GM23338 (cell line): Measurements from ENCODE around the gene MYOM1. TPM values are rescaled to one million over a fixed set of nuclear protein-coding genes. Genes with fewer than 3 reads are reported as not detected.

ENCODE experiments used
- ATAC-seq: fragments of 200-7000 bp; cut with Tn5 transposase; 3 replicates; pipeline ENCODE4 v1.9.1; 2020
- DNase-seq: peaks from one replicate; pipeline ENCODE4 v3.0.0-alpha.2; 2015; ENCODE audit warnings: low spot score
- H2AFZ ChIP-seq: fragments of 200-600 bp; sonication (generic); 2 replicates; pipeline ENCODE4 v1.8.0; 2016; ENCODE audit warnings: antibody characterized with exemption, mild to moderate bottlenecking, moderate library complexity
- H3F3A ChIP-seq: fragments of 200-600 bp; sonication (generic); replicated peaks from 2 replicates; pipeline ENCODE4 v1.8.0; 2017; ENCODE audit warnings: antibody characterized with exemption, mixed run types, low read depth
- H3K27ac ChIP-seq: fragments of 200-600 bp; sonication (generic); 2 replicates; pipeline ENCODE4 v1.6.1; 2016; ENCODE audit warnings: low read depth
- H3K27me3 ChIP-seq: fragments of 200-600 bp; sonication (generic); 2 replicates; pipeline ENCODE4 v1.8.0; 2016; ENCODE audit warnings: mild to moderate bottlenecking, mixed run types, moderate library complexity; ENCODE audit not compliant: insufficient read depth
- H3K36me3 ChIP-seq: fragments of 200-600 bp; sonication (generic); 2 replicates; pipeline ENCODE4 v1.8.0; 2016; ENCODE audit warnings: mild to moderate bottlenecking; ENCODE audit not compliant: insufficient read depth
- H3K4me1 ChIP-seq: fragments of 200-600 bp; sonication (generic); 2 replicates; pipeline ENCODE4 v1.8.0; 2016; ENCODE audit warnings: mild to moderate bottlenecking, moderate library complexity; ENCODE audit not compliant: insufficient read depth
- H3K4me2 ChIP-seq: fragments of 200-600 bp; sonication (generic); 2 replicates; pipeline ENCODE4 v1.7.1; 2017; ENCODE audit warnings: mixed run types
- H3K4me3 ChIP-seq: fragments of 200-600 bp; sonication (generic); 2 replicates; pipeline ENCODE4 v1.6.1; 2016; ENCODE audit warnings: mixed run types
- H3K79me2 ChIP-seq: fragments of 200-600 bp; sonication (generic); replicated peaks from 2 replicates; pipeline ENCODE4 v1.8.0; 2017; ENCODE audit warnings: mild to moderate bottlenecking; ENCODE audit not compliant: insufficient read depth
- H3K9me2 ChIP-seq: fragments of 200-600 bp; sonication (generic); 2 replicates; pipeline ENCODE4 v1.8.0; 2017; ENCODE audit not compliant: insufficient read depth
- H4K20me1 ChIP-seq: fragments of 200-600 bp; sonication (generic); replicated peaks from 2 replicates; pipeline ENCODE4 v1.8.0; 2017; ENCODE audit warnings: mild to moderate bottlenecking; ENCODE audit not compliant: insufficient read depth
- H3K27ac Mint-ChIP-seq: 2 replicates; pipeline ENCODE4 v1.8.0; 2020; ENCODE audit warnings: inconsistent platforms, mild to moderate bottlenecking, moderate library complexity, mixed read lengths
- H3K27me3 Mint-ChIP-seq: 3 replicates; pipeline ENCODE4 v1.8.0; 2022; ENCODE audit warnings: low read depth, mild to moderate bottlenecking, moderate library complexity, mixed read lengths, inconsistent platforms; ENCODE audit not compliant: insufficient read depth, poor library complexity
- H3K36me3 Mint-ChIP-seq: 3 replicates; pipeline ENCODE4 v1.8.0; 2021; ENCODE audit warnings: low read depth, mild to moderate bottlenecking, inconsistent platforms, moderate library complexity, mixed read lengths
- H3K4me1 Mint-ChIP-seq: 3 replicates; pipeline ENCODE4 v1.8.0; 2020; ENCODE audit warnings: mild to moderate bottlenecking, inconsistent platforms, mixed read lengths
- H3K4me3 Mint-ChIP-seq: 3 replicates; pipeline ENCODE4 v1.8.0; 2021; ENCODE audit warnings: moderate library complexity, mild to moderate bottlenecking, inconsistent platforms, mixed read lengths
- H3K9me3 Mint-ChIP-seq: 3 replicates; pipeline ENCODE4 v1.8.0; 2020; ENCODE audit warnings: moderate library complexity, mild to moderate bottlenecking, inconsistent platforms, mixed read lengths
- CREB1 ChIP-seq: fragments of 250-450 bp; sonication (Bioruptor Pico); IDR thresholded peaks from 2 replicates; pipeline ENCODE4 v1.5.0; 2020; ENCODE audit warnings: low read depth, mild to moderate bottlenecking, moderate library complexity
- CTCF ChIP-seq, 2 experiments: fragments of 200-600 bp in 1 of 2; sonication (generic) in 1 of 2; conservative IDR thresholded peaks; 2 replicates each; pipeline versions ENCODE4 v1.5.1 to v1.6.1; 2016 to 2017; ENCODE audit warnings: antibody characterized with exemption in 2 of 2, low read depth in 2 of 2, mild to moderate bottlenecking in 2 of 2, moderate library complexity in 1 of 2
- ETS1 ChIP-seq: IDR thresholded peaks from 2 replicates; pipeline ENCODE4 v1.6.1; 2016; ENCODE audit warnings: antibody characterized with exemption
- EZH2 ChIP-seq: fragments of 200-600 bp; sonication (generic); IDR thresholded peaks from one replicate; pipeline ENCODE4 v1.8.0; 2017; ENCODE audit warnings: antibody characterized with exemption, mild to moderate bottlenecking, low read depth; ENCODE audit not compliant: unreplicated experiment
- EZH2phosphoT487 ChIP-seq: fragments of 200-600 bp; sonication (generic); IDR thresholded peaks from one replicate; pipeline ENCODE4 v1.8.1; 2018; ENCODE audit warnings: antibody characterized with exemption; ENCODE audit not compliant: unreplicated experiment
- JUNB ChIP-seq: IDR thresholded peaks from one replicate; pipeline ENCODE4 v1.6.1; 2016; ENCODE audit warnings: antibody characterized with exemption; ENCODE audit not compliant: unreplicated experiment
- NANOG ChIP-seq: IDR thresholded peaks from 2 replicates; pipeline ENCODE4 v1.6.1; 2016; ENCODE audit warnings: antibody characterized with exemption, borderline replicate concordance
- POLR2AphosphoS5 ChIP-seq: IDR thresholded peaks from 2 replicates; pipeline ENCODE4 v1.6.1; 2016; ENCODE audit warnings: antibody characterized with exemption, low read depth
- REST ChIP-seq: IDR thresholded peaks from one replicate; pipeline ENCODE4 v1.6.1; 2018; ENCODE audit warnings: antibody characterized with exemption; ENCODE audit not compliant: unreplicated experiment
- STAT1 ChIP-seq: IDR thresholded peaks from one replicate; pipeline ENCODE4 v1.6.1; 2016; ENCODE audit warnings: antibody characterized with exemption; ENCODE audit not compliant: unreplicated experiment
- ZNF114 ChIP-seq: fragments of 250-450 bp; sonication (Bioruptor Pico); IDR thresholded peaks from 2 replicates; pipeline ENCODE4 v1.5.0; 2020; ENCODE audit warnings: mild to moderate bottlenecking, moderate library complexity
- ZNF331 ChIP-seq: fragments of 250-450 bp; sonication (Bioruptor Pico); IDR thresholded peaks from 2 replicates; pipeline ENCODE4 v1.5.0; 2020; ENCODE audit warnings: low read depth, mild to moderate bottlenecking, moderate library complexity
- ZNF462 ChIP-seq: fragments of 250-450 bp; sonication (Bioruptor Pico); IDR thresholded peaks from 2 replicates; pipeline ENCODE4 v1.5.0; 2020; ENCODE audit warnings: mild to moderate bottlenecking, moderate library complexity
- polyA plus RNA-seq: library from polyadenylated mRNA; unstranded; fragments of >200 nt; fragmentation: Nextera tagmentation; extraction: Ambion mirVana; gene quantifications from 2 replicates; pipeline ENCODE4 v1.2.1, GENCODE V29; 2016
- total RNA-seq: library from RNA; depleted of rRNA; stranded (reverse); fragments of >200 nt; shearing (Covaris generic); gene quantifications from 2 replicates; pipeline ENCODE4 v1.2.3, GENCODE V29; 2014

Gene MYOM1
- total and polyA plus RNA-seq, 2 experiments from 2014 or later: 0.27 to 0.38 TPM

- no peaks in the 10 kb centered on the region for H3K79me2 ChIP-seq
- H3F3A ChIP-seq: no peaks in the 10 kb centered on the region
- DNase-seq: no peak
- H3K36me3 Mint-ChIP-seq: no peaks in the 10 kb centered on the region
- H3K36me3 ChIP-seq: no peaks in the 10 kb centered on the region
- no peaks in the 10 kb centered on the region for H3K9me2 ChIP-seq
- H2AFZ ChIP-seq: no peak overlapping the region
- peaks cover 8% of the 10 kb centered on the region; the same call in 1 of the 2 replicates for H3K4me1 ChIP-seq
- H3K4me3 ChIP-seq: no peak overlapping the region
- H3K27ac Mint-ChIP-seq: no peak overlapping the region
- H3K27ac ChIP-seq: no peak overlapping the region
- peaks cover 22% of the 10 kb centered on the region for H3K27me3 Mint-ChIP-seq
- H3K4me1 Mint-ChIP-seq: peaks cover 20% of the 10 kb centered on the region; the same call in 2 of the 3 replicates
- H3K9me3 Mint-ChIP-seq: no peaks in the 10 kb centered on the region
- H3K27me3 ChIP-seq: peaks cover 56% of the 10 kb centered on the region
- H3K4me3 Mint-ChIP-seq: no peak overlapping the region
- no peak overlapping the region for H3K4me2 ChIP-seq
- no peaks in the 10 kb centered on the region; the same call in 1 of the 2 replicates for H4K20me1 ChIP-seq
- TF ChIP-seq ZNF462 (CRISPR knock-in tag): no peak
- TF ChIP-seq POLR2AphosphoS5: no peak
- TF ChIP-seq STAT1: no peak
- no peak for TF ChIP-seq CTCF (conservative IDR thresholded peaks at IDR 0.05; ENCODE audit: low read depth in 2 of 2)
- TF ChIP-seq EZH2: no peak
- TF ChIP-seq JUNB: no peak
- no peak for TF ChIP-seq ZNF331 (CRISPR knock-in tag)
- TF ChIP-seq ZNF114 (CRISPR knock-in tag): no peak
- TF ChIP-seq NANOG: no peak
- TF ChIP-seq REST: no peak
- TF ChIP-seq EZH2phosphoT487: no peak
- no peak for TF ChIP-seq ETS1
- no peak for TF ChIP-seq CREB1 (CRISPR knock-in tag)
- no peak for ATAC-seq
These were observed 105.3 kb downstream of the MYOM1 start for GRCh38 chr18:3114451-3114850.
